GM18861 (cell line): ENCODE measurements around the gene RBBP8.
A peak's percentile ranks its signal among the peaks of the same experiment; 100 is the strongest.

Source experiments
- ATAC-seq: cut with Tn5 transposase; IDR thresholded peaks from one replicate; pipeline ENCODE4 v1.9.1; 2021; ENCODE audit not compliant: unreplicated experiment

RBBP8 gene

DNA sequence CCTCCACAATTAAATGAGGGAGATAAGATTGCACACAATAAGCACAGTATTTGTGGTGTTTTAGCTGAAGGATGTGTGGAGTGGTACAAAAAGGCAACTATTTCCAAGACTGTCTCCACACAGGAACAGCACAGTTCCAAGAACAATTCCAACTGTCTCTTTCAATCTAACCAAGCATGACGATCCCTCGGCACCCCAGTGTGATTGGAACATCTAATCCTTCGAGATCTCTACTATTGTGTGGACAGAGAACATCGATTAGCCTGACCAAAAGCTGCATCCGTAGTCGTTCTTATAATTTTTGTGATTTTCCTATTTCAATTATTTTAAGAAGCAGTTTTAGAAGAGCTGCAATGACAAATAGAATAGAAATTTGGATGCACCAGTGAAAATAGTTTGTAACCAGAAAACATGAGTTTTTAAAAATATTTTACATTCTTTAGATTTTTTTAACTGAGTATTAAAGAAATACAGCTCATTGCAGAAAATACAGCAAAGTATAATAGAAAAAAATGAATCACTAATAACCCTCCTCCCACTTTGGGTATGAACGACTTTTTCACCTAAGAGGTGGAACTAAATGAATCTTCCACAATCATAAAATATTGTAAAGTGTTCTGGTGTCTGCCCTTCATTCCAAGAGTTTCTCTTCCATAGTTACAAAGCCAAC, 125.8 kb downstream of the RBBP8 start:
- ATAC-seq: no peak

DNA sequence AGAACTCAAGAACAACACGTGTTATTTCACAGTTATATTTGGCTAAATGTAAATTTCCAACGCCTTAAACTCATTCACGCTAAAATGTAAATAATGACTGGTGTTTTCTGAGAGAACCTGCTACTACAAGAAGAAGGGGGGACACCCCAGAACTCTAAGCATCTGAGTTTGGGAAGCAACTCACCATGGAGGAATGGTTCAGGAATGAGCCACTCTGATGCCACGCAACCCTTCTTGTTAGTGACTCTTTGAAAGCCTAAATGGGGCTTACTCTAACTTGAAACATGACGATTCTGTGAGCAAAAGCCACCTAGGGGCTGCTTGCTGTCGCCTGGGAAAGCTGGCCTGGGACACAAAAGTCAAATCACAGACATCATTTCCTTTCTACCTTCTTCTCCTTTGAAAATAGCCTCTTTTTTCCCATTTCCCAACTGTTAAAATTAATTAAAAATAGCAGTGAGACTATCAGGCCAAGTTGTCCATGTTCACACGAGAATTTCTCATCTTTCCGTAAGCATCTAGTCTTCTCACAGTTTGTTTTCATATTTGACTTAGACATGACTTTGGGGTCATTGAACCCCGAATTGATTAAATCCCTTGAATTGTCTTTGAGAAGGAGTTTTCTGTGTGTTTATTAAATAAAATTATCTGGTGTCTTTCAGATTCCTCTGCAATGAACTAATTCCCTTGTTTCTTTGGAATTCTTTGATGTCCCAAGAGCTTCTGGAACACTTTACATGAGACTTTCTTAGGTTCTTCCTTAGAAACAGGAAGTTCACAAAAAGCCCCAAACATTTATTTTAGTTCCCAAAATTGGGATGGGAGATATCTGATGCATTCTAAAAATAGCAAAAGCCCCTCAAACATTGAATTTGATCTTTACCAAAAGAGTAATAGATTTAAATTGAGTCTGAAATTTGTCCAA, 126.7 kb downstream of the RBBP8 start:
- ATAC-seq: no peak

DNA sequence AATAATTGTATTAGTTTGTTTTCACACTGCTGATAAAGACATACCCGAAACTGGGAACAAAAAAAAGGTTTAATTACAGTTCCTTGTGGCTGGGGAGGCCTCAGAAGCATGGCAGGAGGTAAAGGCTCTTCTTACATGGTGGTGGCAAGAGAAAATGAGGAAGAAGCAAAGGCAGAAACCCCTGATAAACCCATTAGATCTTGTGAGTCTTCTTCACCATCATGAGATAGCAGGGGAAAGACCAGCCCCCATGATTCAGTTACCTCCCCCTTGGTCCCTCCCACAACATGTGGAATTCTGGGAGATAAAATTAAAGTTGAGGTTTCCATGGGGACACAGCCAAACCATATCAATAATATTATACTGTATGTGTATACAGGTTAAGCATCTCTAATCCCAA, 128.9 kb downstream of the RBBP8 start:
- no peak for ATAC-seq

DNA sequence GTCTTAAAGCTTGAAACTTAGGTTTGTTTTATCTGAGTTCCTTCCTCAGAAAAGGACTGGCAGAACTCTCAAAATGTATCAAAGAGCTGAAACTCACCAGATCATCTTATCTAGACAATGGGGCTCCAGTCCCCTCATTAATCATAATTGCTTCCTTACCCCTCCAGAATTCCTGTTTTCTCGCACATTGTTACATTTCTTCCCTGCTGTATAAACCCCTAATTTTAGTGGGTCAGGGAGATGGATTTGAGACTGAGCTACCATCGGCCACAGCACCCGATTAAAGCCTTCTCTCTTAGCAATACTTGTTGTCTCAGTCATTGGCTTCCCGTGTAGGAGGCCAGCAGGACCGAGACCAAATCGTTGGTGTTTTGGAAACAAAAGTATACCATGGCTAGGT, 130.4 kb downstream of the RBBP8 start:
- ATAC-seq: no peak

DNA sequence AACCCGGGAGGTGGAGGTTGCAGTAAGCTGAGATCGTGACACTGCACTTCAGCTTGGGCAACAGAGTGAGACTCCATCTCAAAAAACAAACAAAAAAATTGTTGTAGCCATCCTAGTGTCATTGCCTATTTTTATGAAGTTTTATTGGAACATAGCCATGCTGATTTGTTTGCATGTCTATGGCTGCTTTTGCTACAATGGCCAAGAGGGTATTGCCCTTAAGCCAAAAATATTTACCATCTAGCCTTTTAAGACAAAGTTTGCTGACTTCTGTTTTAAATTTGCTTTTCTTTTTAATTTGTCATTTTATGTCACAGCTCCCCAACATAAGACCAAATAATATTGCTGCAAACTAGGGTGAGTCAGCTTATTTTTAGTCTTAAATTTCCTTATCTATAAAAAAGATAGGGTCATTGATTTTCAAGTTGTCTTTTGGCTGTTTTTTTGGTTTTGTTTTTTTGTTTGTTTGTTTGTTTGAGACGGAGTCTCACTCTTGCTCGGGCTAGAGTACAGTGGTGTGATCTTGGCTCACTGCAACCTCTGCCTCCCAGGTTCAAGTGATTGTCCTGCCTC, 132.2 kb downstream of the RBBP8 start:
- ATAC-seq: no peak

DNA sequence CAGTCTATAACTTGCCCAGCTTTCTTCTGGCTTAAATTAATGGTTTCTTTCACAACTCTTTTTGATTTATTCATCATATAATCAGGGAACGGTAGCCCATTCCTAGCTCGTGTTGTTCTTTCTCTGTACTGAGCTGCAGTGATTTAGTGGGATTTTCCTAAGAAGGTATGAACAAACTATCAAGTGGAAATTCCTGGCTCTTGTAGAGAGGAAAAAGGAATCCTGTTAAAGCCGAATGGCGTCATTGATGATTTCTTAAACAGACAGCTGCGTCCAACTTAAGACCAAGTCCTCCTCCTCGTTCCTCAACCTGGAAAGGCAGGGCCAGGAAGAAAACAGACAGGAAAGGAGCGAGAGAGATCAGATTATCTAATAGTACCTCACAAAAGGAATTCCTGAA, 132.9 kb downstream of the RBBP8 start:
- ATAC-seq: no peak

DNA sequence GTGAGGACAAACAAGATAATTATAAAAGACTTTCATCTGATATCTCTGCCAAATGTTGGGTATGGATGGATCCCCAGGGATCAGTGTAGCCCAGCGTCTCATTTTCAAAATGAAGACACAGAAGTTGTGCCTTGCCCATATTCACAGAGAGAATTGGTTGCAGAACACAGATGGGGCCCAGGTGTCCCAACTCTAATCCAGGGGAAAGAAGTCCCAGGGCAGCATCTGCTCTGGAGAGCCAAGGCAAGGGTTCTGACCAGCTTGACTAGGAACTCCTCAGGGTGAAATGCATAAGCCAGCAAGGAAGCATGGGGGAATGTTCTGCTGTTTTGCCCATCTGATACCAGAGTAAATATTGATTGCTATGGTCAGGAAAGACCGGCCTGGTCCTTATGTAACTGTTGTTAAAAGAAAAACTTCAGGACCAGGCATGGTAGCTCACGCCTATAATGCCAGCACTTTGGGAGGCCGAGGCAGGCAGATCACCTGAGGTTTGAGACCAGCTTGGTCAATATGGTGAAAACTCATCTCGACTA, 133.4 kb downstream of the RBBP8 start:
- ATAC-seq: no peak

DNA sequence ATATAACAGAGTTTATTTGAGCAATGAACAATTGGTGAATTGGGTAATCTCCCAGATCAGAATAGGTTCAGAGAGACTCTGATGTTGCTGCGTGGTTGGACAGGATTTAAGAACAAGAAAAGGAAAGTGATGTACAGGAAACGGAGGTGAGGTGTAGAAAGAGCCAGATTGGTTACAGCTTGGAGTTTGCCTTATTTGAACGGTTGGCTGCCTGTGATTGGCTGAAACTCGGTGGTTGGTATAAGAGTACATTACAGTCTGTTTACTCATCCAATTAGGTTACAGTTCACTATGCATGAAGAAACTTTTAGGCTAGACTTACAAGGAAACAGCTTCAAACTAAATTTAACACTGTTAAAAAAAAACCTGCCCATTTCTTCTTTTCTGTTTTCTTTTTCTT, 134.1 kb downstream of the RBBP8 start:
- no peak for ATAC-seq

DNA sequence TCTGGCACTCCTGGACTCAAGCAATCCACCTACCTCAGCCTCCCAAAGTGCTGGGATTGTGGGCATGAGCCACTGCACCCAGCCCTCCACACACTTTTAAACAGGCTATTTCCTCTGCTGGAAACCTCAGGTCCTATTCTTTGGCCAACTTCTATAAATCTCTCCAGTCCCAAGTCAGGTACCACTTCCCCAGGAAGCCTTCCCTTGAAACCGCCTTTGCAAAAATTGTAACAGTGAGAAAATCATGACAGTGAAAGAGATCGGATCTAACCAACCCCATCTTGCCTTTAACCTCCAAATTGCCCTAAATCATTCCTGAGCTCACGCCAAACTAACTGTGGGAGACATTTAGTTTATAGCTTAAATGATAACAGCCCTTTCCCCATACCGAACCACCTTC, 134.9 kb downstream of the RBBP8 start:
- ATAC-seq: no peak

DNA sequence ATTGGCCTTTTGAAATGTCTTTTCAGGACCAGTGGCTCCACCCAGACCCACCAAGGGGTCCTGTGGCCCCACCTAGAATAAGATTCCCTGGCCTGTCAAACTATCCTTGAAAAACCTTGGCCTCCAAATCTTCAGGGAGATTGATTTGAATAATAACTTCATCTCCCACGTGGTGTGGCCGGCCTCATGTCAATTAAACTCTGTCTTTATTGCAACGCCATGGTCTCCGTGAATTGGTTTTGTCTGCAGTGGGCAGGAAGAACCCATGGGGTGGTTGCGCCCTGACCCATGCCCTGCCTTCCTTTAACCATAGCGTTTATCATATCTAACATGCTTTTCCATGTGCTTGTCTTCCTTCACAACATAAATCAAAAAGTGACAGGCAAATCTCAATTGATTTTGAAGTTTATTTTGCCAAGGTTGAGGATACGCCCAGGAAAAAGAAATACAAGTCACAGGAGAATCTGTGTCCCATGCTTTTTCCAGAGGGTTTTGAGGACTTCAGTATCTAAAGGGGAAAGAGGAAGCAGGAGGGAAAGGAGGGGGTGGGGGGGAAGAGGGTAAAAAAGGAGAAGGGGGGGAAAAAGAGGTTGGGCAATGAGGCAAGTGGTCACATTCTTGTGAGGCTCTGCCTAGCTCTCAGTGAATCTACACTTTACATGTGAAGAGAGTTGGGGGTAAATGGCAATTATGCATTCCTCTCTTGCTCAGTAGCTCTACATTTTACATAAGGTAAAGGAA, 135.6 kb downstream of the RBBP8 start:
- ATAC-seq: no peak

DNA sequence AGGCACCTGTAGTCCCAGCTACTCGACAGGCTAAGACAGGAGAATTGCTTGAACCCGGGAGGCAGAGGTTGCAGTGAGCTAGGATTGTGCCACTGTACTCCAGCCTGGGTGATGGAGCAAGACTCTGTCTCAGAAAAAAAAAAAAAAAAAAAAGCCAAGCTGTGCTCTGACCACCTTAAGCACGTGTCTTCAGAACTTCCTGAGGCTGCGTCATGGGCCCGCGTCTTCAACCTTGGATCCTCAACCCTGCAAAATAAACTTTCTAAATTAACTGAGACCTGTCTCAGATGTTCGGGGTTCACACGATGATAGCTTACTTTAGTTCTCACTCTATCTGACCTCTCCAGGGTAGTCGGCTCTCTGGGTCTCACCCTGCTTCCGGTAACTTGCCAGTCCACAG, 136.4 kb downstream of the RBBP8 start:
- no peak for ATAC-seq

DNA sequence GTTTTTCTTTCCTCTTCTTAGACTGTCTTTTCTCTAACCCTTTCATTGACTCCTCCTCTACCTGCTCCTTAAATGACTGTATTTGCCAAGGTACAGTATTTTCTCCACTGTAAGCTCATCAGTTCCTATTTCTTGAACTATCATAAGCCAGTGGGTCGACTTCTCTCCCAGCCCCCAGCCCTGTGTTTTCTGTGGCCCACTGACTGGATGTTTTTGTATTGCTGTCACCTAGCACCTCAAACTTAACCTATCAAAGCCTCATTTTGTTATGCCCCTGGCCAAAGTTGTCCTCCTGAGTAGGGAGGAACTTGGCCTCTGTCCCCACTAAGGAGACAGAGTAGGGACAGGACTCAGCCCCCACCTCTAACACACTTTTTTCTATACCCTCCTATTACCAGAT, 136.8 kb downstream of the RBBP8 start:
- ATAC-seq: no peak

DNA sequence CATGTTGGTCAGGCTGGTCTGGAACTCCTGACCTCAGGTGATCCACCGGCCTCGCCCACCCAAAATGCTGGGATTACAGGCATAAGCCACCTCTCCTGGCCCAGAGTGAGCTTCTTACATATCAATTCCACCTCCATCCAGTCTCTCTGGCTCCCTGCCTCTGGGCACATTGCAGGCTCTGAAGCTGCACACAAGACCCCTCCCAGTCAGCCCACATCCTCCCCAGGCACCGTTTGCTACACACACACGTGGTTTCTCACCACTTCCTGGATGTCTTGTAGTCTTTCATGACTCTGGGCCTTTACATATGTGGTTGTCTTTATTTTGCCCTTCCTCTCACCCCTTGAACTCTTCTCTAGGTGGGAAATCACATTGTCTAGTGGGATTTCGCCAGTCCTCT, 138.2 kb downstream of the RBBP8 start:
- peak; percentile 98 for ATAC-seq

DNA sequence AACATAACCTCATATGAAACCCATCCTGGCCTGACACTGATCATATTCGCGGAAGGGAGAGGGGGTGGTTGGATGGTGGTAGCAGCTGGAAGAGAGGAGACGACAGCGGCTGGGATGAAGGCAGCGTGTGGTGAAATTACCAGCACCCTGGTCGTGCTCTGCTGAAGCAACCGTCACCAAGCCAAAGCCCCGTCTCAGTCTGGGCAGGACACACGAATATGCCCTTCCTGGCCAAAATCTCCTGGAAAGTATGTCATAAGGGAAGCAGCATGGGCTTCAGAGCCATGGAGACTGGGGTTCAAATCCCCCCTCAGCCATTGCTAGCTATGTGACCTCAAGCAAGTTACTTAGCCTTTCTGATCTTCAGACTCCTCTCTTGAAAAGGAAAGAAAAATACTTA, 139.0 kb downstream of the RBBP8 start:
- ATAC-seq: no peak

DNA sequence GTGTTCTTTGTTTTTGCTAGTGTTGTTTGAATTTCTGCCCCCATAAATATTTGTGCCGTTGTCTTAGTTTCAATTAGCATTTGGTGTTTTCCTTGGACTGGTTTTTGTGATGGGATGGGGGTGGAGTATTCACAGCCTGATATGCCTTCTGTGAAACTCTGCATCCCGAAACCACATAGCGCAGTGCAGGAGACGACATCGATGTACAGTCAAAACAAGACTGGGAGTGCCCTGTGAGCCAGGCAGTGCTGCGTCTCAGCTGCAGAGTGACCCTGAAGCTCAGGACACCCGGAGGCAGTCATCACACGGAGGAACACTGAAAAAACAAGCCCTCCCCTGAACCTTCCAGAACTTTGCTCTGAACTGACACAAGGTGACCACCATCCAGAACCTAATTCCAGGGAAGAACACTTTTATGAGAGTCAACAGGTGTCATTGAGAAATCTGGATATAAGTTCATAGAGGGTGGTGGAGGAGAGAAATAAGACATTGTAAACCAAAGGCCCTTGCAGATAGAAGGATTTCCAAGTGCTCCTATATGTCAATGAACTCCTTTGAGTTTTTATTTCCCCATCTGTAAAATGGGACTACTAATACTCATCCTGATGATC, 141.0 kb downstream of the RBBP8 start:
- no peak for ATAC-seq
